GM21825 (cell line): ENCODE measurements around the gene APOBEC3B.
"Not testable (repeated sequence)": the region's sequence is repeated elsewhere in the genome, so short reads cannot be mapped to it uniquely, and the experiment has no call there.

Experiments used
- ATAC-seq: cut with Tn5 transposase; IDR thresholded peaks from one replicate; pipeline ENCODE4 v1.9.1; 2021; ENCODE audit warnings: mild to moderate bottlenecking, moderate library complexity; ENCODE audit not compliant: unreplicated experiment

APOBEC3B gene

GRCh38 chr22:38981992-38982927, at the start of gene APOBEC3B:
TSS of gene APOBEC3B (plus strand) at chr22:38982347. CDS start at chr22:38982454, 107 bp downstream.
- ATAC-seq = peak; percentile 43

- ATAC-seq = no peak
Measured at GRCh38 chr22:38935023-38935422, 47.1 kb upstream of the APOBEC3B start.

GRCh38 chr22:38935616-38936015, 46.5 kb upstream of the APOBEC3B start:
- no peak for ATAC-seq

- ATAC-seq = no peak
Measured at GRCh38 chr22:38936562-38936961, 45.6 kb upstream of the APOBEC3B start.

GRCh38 chr22:38937036-38937435, 45.1 kb upstream of the APOBEC3B start:
- no peak for ATAC-seq

- ATAC-seq = no peak
Measured at GRCh38 chr22:38937541-38937940, 44.6 kb upstream of the APOBEC3B start.

- ATAC-seq = no peak
Measured at GRCh38 chr22:38938221-38938620, 43.9 kb upstream of the APOBEC3B start.

GRCh38 chr22:38938925-38939324, 43.2 kb upstream of the APOBEC3B start:
- no peak for ATAC-seq

- peak; percentile 12 for ATAC-seq
Measured at GRCh38 chr22:38940811-38941384, 41.2 kb upstream of the APOBEC3B start.

GRCh38 chr22:38941488-38941987, 40.6 kb upstream of the APOBEC3B start:
- ATAC-seq = peak; percentile 67

- ATAC-seq = no peak
Measured at GRCh38 chr22:38942702-38943101, 39.4 kb upstream of the APOBEC3B start.

- ATAC-seq = no peak
Measured at GRCh38 chr22:38943201-38943600, 38.9 kb upstream of the APOBEC3B start.

GRCh38 chr22:38943882-38944281, 38.3 kb upstream of the APOBEC3B start:
- no peak for ATAC-seq

GRCh38 chr22:38944653-38945052, 37.5 kb upstream of the APOBEC3B start:
- no peak for ATAC-seq

- ATAC-seq = not testable (repeated sequence)
Measured at GRCh38 chr22:38945706-38946338, 36.3 kb upstream of the APOBEC3B start.

- ATAC-seq = no peak
Measured at GRCh38 chr22:38946771-38947170, 35.4 kb upstream of the APOBEC3B start.

GRCh38 chr22:38947321-38948140, 34.6 kb upstream of the APOBEC3B start:
- no peak for ATAC-seq

GRCh38 chr22:38948181-38948940, 33.8 kb upstream of the APOBEC3B start:
- no peak for ATAC-seq

GRCh38 chr22:38949889-38950405, 32.2 kb upstream of the APOBEC3B start:
- no peak for ATAC-seq
